HG03064 (cell line): ENCODE results near the gene RHOG.
"Not testable (repeated sequence)": the region's sequence is repeated elsewhere in the genome, so short reads cannot be mapped to it uniquely, and the experiment has no call there.

ENCODE experiments used
- ATAC-seq: cut with Tn5 transposase; IDR thresholded peaks from one replicate; pipeline ENCODE4 v1.9.1; 2021; ENCODE audit warnings: low read depth; ENCODE audit not compliant: unreplicated experiment

RHOG gene

DNA sequence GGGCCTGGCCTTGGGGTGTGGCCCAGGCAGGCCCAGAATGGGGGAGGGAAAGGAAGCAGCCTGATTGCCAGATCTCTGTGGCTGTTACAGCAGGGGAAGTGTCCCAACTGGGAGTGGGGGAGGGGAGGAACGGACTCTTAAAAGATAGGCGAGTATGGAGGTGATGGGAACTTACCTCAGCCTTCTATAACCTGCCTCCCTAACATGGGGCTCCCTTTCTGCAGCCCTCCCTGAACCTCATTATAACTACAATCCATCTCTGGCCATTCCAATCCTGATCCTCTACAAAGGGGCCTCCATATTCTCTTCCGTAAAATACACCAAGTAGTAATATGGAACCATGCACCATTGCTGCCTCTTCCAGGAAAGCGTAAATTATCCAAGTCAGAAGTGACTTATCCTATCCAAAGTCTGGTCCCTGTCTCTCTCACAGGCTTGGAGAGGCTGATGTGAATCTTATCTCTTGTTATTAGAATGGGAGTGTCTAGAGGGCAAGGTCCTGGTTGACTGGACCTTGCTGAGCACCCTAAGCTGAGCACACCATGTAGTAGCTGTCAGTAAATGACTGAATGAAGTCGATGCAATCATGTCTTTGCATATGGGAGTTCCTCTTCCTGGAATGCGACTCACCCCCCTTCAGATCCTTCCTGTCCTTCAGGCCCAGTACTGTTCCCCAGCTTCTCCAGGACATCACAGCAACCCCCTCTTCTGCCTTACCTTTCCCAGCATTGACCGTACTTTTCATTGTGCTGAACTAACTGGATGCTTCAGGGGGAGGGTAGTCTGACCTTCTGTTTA lies 5.9 kb downstream of the RHOG start:
- ATAC-seq = no peak

GRCh38 chr11:3834349-3834663 lies 6.5 kb downstream of the RHOG start:
- ATAC-seq = no peak

GRCh38 chr11:3833449-3833848 lies 7.3 kb downstream of the RHOG start:
- ATAC-seq = no peak

DNA sequence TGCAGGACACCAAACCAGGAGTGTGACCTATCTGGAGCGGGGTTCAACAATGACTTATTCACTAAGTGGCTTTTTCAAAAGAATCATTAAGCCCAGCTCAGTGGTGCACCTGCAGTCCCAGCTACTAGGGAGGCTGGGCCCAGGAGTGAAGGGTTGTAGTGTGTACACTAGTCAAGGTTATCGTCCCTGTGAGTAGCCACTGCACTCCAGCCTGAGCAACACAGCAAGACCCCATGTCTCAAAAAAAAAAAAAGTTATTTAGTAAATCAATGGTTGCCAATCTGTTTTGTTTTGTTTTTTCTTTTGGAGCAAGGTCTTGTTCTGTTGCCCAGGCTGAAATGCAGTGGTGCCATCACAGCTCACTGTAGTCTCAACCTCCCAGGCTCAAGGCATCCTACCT lies 7.9 kb downstream of the RHOG start:
- ATAC-seq = no peak

DNA sequence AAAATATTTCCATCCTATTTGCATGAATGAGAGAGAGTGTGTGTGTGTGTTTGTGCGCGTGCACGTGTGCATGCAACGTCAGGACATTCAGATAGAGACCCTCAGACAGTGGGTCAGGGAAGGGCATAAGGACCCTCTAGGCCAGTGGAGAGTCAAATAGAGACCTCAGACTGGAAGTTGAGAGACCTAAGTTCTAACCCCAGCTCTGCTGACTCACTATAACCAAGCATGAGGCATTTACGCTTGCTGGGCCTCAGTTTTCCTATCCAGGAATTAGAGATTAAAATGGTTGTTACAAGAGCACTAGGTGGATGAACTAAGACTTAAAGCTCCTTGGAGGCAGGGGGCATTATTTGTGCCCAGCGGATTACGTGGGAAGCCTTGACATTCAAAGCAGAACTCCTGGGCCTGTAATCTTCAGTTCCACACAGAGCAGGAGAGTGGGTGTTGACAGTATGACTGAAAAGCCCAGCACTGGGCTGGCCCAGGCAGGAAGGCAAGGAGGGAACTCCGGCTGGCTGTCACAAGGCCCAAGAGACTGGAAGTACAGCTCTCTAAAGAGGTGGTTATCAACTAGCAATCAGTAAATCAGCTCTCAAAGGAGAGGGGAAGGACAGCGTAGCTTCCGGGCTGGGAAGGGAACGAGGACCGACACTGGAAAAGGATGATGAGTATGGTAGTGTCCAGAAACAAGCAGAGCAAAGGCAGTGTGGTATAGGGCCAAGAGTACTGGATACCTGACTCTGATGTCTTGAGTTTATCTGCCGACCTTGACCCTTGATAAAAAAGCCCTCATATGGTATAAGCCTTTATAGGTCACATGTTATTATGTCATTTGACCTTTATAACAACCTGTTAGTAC lies 9.2 kb downstream of the RHOG start:
- no peak for ATAC-seq

DNA sequence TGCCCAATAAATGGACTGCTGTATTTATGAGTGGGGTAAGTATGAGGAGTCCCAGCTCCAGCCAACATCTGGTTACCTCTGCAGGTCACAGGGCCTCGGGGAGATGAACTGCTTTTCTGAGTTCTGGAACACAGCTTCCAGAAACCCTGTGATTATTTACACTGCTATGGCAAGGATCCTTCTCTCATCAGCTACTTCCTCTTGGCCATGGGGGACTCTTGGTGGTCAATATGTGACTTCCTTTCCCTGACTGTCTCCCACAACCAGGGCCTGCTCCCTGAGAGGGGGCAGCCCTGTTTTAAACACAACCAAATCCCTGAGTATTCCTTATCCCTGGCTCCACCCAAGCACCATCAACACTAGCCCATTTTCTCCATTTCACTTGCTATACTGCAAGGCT lies 10.0 kb downstream of the RHOG start:
- no peak for ATAC-seq

DNA sequence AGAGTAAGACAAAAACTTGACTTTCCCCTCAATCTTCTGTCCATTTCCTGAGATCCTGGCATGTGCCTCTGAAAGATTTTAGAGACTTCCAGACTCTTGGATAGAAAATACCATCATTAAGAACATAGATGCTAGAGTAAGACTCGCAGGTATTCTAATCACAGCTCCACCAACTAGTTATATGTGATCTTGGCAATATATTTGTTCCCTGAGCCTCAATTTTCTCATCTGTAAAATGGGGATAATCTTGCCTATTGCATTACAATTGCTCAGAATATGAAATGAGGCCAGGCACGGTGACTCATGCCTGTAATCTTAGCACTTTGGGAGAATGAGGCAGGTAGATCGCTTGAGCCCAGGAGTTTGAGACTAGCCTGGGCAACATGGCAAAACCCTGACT lies 10.7 kb downstream of the RHOG start:
- ATAC-seq = no peak

DNA sequence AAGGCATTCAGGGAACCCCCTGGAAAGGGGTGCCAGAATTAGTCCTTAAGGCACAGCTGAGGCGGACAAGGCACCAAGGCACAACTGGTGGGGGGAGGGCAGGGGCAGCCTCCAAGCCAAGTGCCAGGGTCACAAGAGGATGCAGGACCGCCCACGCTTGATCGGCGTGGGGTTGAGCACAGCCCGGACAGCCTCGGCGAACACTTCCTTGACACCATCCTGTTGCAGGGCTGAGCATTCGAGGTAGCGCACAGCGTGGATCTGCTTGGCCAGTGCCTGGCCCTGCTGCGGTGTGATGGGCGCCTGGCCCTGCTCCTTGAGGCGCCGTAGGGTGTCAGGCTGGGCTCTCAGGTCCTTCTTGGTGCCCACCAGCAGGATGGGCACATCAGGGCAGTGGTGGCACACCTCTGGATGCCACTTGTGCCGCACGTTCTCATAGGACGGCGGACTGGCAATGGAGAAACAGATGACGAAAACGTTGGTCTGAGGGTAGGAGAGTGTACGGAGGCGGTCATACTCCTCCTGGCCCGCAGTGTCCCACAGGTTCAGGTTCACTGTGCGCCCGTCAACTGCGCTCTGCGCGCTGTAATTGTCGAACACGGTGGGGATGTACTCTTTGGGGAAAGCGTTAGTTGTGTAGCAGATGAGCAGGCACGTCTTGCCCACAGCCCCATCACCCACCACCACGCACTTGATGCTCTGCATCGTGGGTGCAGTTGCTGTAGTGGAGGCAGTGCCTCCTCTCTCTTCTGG lies 13.1 kb downstream of the RHOG start:
- no peak for ATAC-seq

DNA sequence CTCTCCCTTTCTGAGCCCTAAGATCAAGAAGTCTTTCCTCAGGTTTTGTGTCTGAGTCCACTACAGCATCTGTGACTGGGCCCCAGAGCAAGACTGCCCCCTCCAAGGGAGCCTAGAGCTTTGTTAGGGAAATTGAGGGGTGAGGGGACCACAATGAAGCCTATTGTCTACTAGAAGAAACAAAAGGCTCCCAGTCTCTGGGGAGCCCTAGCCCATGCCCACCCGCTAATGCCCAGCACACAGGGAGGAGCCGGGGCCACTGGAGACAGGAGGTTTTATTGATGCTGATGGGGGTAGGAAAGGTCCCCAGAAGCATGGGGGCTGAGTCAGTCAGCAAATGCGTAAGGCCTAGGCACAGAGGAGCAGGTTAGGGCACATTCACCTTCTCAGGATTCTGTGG lies 14.0 kb downstream of the RHOG start:
- no peak for ATAC-seq

GRCh38 chr11:3825473-3826154 lies 15.1 kb downstream of the RHOG start:
- ATAC-seq = no peak

DNA sequence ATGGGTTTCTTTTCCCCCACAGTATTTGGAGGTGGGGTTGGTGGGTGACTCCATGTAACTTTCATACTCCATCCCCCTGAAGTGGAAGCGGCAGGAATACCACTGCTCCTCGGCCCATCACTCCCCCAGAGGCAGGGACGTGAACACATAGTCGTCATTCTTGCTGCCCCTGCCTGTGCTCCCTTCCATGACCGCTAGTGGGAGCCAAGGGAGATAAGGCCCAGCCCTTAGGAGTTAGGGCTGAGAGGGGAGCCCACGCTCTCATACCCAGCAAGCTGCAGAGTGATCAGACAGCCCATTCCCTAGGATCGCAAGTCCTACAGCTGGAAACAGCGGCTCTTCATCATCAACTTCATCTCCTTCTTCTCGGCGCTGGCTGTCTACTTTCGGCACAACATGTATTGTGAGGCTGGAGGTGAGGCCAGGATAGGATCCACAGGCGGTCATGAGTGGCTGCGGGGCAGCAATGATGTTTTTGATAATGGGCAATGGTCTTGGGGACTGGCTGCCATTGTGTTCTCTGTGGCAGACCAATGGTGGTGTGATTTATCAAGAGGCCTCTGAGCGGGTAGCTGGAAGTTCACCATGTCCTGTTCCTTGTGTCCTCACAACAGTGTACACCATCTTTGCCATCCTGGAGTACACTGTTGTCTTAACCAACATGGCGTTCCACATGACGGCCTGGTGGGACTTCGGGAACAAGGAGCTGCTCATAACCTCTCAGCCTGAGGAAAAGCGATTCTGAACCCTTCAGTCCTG lies 15.9 kb downstream of the RHOG start:
- peak; percentile 62 for ATAC-seq

DNA sequence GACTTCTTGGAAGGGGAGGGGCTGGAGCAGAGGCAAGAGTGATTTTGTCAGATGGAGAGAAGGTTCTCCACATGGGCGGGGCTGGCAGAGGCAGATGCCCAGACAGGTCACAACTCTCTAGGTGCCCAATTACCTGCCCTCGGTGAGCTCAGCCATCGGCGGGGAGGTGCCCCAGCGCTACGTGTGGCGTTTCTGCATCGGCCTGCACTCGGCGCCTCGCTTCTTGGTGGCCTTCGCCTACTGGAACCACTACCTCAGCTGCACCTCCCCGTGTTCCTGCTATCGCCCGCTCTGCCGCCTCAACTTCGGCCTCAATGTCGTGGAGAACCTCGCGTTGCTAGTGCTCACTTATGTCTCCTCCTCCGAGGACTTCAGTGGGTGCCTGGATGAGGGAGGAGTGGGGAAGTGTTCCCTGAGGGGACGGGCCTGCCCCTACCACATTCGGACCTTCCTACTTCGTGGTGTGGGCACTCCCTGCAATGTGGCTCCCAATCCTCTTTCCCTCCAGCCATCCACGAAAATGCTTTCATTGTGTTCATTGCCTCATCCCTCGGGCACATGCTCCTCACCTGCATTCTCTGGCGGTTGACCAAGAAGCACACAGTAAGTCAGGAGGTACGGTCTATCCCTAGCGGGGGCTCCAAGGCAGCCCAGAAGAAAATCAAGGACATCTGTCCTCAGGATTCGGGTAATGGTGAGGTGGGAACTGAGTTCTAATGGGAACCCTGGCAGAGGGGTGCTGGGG lies 16.8 kb downstream of the RHOG start:
- no peak for ATAC-seq

DNA sequence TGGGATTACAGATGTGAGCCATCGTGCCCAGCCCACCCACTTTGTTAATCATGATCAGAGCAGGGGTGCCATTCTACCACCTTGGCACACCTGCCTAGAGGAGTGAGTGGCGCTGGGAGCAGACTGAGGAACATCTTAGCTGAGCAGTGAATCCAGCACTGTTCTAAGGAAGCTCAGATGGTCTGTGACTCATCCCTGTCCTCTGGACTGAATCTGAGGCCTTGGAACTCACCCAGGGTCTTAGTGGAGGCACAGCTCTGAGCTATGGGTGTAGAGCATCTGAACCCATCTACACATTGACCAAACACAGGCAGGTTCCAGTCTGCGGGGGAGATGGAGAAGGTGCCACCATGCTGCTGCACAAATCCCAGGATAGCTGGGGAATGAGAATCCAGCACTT lies 17.5 kb downstream of the RHOG start:
- ATAC-seq = no peak

DNA sequence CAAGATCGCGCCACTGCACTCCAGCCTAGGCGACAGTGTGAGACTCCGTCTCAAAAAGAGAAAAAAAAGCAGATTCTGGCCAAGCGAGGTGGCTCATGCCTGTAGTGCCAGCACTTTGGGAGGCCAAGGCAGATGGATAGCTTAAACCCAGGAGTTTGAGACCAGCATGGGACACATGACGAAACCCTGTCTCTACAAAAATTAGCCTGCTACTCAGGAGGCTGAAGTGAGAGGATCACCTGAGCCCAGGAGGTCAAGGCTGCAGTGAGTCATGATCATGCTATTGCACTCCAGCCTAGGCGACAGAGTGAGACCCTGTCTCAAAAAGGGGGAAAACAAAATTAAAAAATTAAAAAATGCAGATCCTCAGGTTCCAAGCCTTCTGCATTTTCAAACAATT lies 18.4 kb downstream of the RHOG start:
- ATAC-seq = no peak

DNA sequence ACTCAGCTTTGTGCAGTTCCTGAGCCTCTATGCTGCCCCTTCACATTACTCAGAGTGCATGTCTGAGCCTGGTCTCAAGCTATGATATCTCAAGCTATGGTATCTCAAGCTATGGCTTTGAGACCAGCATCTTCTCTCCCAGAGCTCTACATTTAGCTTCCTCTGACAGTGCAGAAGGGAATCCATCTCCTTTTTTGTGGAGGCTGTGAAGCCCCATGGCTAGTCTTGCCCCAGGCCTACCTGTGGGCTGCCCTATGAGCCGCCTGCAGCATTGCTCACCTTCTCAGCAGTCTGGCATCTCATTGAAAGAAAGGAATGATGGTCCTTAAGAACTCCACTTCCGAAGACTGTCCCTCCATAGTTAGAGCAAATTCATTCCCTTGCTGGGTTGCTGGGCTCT lies 19.8 kb downstream of the RHOG start:
- ATAC-seq = no peak

DNA sequence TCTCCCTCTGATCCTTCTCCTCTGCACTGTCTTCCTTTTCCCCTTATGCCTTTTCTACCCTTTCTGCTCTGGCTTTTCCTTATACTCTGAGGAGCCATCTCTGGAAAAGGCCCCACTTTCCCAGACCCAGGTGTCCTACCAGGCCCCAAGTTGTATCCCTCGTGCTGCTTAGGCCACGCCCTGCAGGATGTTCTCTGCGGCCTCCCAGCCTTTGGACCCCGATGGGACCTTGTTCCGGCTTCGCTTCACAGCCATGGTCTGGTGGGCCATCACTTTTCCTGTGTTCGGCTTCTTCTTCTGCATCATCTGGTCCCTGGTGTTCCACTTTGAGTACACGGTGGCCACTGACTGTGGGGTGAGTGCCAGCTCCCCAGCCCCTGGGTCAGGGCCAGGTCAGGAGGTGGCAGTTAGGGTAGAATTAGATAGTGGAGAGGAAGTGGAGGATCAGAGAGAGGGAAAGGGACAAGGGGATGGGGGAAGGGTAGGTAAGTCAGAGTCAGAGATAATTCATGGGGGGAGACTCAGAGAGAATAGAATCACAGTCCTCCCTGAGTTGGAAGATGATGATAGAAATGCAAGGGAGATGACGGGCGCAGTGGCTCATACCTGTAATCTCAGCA lies 23.5 kb downstream of the RHOG start:
- no peak for ATAC-seq

DNA sequence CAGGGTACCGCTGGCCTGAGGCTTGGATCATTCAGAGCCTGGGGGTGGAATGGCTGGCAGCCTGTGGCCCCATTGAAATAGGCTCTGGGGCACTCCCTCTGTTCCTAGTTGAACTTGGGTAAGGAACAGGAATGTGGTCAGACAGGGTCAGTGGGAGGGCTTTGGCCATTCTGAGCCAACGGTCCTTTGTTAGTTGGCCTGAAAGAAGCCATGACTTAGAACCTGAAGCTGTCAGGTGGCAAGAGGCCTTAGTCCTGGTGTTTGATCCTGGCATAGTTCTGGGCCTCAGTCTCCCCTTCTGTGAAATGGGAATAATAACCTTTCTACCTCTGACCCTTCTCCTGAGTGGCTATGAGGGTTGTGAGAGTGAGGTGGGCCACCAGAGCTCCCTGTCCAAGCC lies 24.1 kb downstream of the RHOG start:
- no peak for ATAC-seq

GRCh38 chr11:3815845-3816244 lies 24.9 kb downstream of the RHOG start:
- ATAC-seq = no peak

DNA sequence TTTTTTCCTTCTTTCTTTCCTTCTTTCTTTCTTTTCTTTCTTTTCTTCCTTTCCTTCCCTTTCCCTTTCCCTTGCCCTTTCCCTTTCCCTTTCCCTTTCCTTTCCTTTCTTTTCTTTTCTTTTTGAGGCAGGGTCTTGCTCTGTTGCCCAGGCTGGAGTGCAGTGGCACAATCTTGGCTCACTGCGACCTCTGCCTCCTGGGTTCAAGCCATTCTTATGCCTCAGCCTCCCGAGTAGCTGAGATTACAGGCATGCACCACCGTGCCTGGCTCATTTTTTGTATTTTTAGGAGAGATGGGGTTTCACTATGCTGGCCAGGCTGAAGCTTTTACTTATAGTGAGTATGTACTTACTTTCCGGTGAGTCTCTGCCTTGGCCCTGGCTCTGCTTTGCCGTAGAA lies 25.9 kb downstream of the RHOG start:
- not testable (repeated sequence) for ATAC-seq
